Ecto neural progenitor cell (in vitro differentiated cells): Measurements from ENCODE around the gene TNK2.
A peak's percentile ranks its signal among the peaks of the same experiment; 100 is the strongest.
"Not testable (repeated sequence)": the region's sequence is repeated elsewhere in the genome, so short reads cannot be mapped to it uniquely, and the experiment has no call there.

Source experiments
- DNase-seq: peaks from one replicate; pipeline ENCODE4 v3.0.0-alpha.2; 2018; ENCODE audit warnings: low spot score

The TNK2 gene

DNA sequence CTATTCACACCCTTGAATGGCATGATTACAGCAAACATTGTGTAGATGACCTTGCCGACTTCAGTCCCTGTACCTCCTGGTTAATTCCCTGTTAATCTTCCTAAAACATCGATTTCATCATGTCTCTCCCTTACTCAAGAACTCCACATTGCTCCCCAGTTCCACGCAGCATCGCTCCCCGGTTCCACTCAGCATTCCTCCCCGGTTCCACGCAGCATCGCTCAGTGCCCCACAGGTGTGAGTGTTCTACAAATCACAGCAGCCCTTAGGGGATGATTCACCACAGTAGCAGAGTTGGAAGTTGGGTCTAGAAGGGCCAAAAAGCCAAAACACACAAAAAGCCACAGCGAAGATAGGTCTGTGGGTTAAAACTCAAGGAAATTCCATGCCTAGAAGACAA is 8.6 kb upstream of the TNK2 start:
- DNase-seq, result no peak

DNA sequence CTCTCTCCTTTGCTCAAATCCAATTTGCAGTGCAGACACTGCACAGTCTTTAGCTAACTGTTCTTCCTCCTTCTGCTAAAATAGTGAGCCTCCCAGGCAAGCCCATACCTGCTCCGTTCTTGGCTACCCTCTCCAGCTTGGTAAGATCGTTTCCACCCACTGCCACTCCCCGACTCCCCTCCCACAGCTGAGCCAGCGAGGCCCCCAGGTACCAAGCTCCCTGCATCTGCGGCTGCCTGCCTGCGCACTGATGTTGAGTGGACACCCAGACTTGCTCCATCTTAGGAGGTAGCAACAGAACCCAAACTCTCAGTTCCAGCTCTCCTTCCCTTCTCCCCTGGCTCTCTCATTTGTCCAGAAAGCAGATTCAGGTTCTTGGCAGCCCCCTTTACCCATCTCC is 7.9 kb upstream of the TNK2 start:
- DNase-seq, result no peak

DNA sequence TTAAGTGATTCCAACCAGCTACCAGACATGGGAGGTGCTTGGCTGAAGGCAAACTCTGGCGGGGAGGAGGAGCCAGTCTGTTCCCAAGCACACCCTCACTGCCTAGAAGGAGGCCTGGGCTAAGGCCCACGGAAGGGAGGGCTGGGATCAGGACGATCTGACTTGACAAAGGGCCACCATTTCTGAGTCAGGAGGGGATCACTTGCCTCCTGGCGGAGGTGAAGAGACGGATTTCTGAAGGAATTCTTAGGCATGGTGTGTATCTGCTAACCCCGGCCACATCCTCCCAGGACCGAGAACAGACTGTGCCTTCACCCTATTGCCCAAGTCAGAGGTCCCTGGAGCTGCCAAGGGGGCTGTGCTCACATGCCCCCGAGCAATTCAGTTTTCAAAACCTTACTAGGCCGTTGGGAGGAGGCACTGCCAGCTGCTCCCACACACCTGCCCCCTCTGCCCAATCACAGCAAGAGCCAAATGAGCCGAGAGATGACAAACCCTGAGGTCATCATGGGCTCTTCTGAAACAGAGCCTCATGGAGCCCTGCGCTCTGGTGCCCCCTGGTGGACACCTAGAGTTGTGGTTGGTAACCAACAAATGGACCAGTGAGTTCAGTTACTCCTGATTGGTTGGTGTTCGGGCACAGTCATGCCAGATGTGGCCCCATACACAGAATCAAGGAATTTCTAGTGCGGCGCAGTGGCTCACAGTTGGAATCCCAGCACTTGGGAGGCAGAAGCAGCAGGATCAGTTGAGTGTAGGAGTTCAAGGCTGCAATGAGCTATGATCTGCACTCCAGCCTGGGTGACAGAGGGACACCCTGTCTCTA is 6.5 kb upstream of the TNK2 start:
- DNase-seq, result peak; percentile 94

DNA sequence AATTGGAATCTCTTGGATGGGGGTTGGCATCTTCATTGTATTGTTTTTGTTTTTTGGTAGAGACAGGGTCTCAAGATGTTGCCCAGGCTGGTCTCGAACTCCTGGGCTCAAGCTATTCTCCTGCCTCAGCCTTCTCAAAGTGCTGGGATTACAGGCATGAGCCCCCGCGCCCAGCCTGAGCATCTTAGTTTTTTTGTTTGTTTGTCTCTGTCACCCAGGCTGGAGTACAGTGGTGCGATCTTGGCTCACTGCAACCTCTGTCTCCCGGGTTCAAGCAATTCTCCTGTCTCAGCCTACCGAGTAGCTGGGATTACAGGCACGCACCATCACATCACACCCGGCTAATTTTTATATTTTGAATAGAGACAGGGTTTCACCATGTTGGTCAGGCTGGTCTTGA is 5.8 kb upstream of the TNK2 start:
- not testable (repeated sequence) for DNase-seq

- DNase-seq, result no peak
Measured at GRCh38 chr3:195913382-195913781, 5.0 kb upstream of the TNK2 start.

DNA sequence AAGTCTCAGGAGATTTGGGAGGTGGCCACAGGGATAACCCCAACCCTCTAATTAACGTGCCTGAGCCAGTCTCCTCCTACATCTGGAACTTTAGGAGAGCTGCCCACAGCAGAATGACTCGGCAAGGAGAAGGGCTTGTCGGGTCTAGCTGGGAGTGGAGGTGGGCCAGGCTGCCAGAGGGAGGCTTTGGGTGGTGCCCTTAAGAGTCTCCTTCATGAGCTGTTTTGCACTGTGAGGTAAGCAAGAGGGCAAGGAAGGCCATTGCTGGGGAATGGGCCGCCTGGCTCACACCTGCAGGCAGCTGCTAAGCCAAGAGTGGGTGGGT is 3.6 kb upstream of the TNK2 start:
- DNase-seq, result no peak

DNA sequence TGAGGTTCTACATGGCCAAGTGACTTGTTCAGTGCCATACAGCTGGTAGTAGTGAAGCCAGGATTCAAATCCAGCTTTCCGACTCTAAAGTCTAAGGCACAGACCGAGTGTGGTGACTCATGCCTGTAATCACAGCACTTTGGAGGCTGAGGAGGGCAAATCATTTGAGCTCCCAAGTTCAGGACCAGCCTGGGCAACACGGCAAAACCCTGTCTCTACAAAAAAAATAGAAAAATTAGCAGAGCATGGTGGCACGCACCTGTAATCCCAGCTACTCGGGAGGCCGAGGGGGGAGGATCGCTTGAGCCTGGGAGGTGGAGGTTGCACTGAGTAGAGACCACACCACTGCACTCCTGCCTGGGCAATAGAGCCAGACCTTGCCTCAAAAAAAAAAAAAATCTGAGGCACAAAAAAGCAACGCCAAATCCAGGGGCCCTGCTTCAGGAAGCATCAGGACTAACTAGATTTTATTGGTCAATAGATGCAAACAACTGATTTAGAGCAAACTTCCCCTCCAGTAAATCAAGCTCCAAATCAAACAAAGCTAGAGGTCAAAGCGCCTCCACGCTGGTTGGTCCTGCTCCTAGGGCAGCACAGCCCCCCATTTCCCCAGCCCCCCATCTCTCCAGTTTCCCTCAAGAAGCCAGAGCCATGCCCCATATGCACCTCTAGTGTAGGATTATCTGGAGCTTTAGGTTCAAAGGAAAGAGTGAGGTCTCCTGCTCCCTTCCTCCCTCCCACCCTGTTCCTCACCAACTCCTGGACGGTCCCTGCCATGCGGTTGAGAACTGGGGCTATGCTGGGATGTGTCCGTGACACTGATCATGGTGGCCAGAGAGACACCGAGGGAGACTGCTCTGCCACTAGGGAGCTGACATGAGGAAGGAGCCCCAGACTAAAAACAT is 2.9 kb upstream of the TNK2 start:
- DNase-seq, result no peak

GRCh38 chr3:195910499-195910845 is 2.1 kb upstream of the TNK2 start:
- DNase-seq, result no peak

- DNase-seq, result peak; percentile 88
Measured at GRCh38 chr3:195909644-195910498, 1.5 kb upstream of the TNK2 start.

- DNase-seq, result peak; percentile 74
Measured at GRCh38 chr3:195908694-195909581, 587 bp upstream of the TNK2 start.

DNA sequence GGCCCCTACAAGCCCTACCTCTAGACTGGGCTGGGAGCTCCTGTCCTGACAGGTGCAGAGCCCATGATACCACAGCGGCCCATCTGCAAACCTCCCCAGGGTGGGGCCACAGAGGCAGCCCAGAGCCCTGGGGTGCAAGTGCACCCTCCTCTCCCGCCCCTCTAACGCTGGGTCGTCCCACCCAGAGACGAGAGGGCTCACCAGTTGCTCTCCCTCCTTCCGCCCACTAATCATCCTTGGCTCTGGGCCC is 742 bp downstream of the TNK2 start:
- peak; percentile 57 for DNase-seq

DNA sequence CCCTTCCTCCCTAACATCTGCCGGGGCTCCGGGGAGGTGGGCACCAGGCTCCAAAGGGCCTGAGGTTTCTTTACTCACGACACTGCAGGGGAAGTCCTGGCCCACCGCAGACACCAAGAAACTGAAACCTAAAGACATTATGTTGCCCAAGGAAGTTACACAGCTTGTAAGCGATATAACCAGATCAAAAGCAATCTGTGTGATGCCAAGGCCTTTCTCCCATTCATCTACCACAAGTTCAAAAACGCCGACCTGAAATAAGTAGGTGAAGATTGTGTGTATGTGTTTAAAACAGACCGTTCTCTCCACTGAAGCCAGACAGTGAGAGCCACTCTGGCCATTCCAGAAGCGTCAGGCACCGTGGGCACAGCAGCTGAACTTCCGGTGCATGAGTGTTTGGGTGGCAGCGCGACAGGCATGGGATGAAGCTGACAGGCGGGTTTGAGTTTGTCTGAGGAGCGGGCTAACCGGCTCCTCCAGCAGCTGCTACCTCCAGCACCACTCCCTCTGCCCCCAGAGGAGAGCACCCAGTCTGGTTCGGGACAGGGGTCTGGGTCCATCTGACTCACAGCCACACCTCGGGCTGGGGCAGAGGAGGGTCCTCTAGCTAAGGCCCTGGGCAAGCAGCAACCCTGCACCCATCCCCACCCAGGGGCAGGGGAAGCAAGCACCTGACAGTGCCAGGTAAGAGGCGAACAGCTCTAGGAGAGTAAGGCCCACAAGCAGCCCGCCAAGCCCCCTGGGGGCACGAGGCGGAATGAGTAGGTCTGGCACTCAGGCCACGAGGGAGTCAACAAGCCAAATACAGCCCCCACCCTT is 1.3 kb downstream of the TNK2 start:
- peak; percentile 44 for DNase-seq

GRCh38 chr3:195905970-195906864 is 2.1 kb downstream of the TNK2 start:
- no peak for DNase-seq

GRCh38 chr3:195904368-195904767 is 4.0 kb downstream of the TNK2 start:
- no peak for DNase-seq

- DNase-seq, result no peak
Measured at GRCh38 chr3:195903950-195904290, 4.4 kb downstream of the TNK2 start.

DNA sequence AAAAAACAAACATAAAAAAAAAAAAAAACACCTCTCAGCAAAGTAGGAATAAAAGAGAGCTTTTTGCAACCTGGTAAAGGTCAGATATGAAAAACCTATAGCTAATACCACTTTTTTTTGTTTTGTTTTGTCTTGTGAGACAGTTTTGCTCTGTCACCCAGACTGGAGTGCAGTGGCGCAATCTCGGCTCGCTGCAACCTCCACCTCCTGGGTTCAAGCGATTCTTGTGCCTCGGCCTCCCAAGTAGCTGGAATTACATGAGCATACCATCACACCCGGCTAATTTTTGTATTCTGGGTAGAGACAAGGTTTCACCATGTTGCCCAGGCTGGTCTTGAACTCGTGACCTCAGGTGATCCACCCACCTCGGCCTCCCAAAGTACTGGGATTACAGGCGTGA is 5.7 kb downstream of the TNK2 start:
- DNase-seq, result not testable (repeated sequence)

GRCh38 chr3:195901836-195902585 is 6.3 kb downstream of the TNK2 start:
- not testable (repeated sequence) for DNase-seq

DNA sequence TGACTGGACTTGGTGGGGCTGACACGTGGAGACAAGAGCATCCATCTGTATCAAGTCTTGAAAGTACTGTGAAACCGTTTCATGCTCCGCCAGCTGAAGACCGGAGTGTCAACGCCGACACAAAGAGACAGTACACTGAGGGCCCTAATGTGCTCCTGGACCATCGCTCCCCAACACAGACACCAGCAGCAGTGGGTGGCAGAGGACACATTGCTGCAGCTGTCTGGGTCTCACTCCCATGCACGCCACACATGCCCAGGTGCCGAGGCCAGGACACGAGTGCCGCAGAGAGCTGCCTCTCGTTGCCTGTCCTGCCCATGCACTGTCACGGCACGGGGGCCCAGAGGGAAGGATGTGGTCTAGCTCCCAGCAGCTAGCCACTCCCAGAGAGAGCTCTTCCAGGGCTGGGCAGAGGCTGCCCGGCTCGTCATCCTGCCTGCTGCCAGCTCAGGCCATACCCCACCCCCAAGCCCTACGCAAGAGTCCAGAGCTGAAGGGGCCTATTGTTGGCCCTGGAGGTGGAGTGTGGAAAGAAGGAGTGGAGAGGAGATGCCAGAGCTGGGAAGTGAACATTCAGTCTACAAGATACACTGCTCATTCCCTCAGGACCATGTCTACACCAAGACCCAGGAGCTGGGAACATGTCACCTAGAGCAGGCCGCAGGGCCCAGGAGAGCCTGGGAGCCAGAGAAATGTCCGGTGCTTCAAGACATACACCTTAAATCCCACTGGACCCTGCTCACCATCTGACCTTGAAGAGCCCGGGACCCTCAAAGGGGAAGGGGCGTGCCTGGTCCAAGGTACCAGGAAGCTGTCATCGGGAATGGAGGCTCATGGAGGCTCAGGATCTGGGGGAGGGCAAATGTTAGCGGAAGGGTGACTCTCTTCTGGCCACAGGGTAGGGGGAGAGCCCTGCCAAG is 7.7 kb downstream of the TNK2 start:
- DNase-seq, result no peak
